ENCODE results near the gene NDE1.

- TF ChIP-seq EZH2 (IDR thresholded peaks at IDR 0.05; ENCODE audit: low read length) = no peak
- no peak for TF ChIP-seq CTCF (optimal IDR thresholded peaks at IDR 0.05 in 1 of 3, IDR thresholded peaks at IDR 0.05 in 1 of 3, conservative IDR thresholded peaks at IDR 0.05 in 1 of 3; ENCODE audit: extremely low read depth in 1 of 3, insufficient read depth in 2 of 3, low read length in 3 of 3)
These were observed 120.1 kb downstream of the NDE1 start for GRCh38 chr16:15770107-15770506.

Data from keratinocyte (primary cell).